ENCODE data around the gene NR2F1.

Gene NR2F1

DNA sequence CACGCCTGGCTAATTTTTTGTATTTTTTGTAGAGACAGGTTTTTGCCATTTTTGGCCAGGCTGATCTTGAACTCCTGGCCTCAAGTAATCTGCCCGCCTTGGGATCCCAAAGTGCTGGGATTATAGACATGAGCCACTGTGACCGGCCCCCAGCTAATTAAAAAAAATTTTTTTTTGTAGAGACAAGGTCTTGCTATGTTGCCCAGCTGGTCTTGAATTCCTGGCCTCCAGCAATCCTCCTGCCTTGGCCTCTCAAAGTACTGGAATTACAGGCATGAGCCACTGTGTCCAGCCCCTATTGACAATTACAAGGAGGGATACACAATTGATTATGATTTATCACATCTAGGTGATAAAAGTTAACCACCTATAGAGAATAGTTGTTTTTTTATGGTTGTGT is 59.5 kb downstream of the NR2F1 start:
- no peak for DNase-seq
